Measurements from ENCODE around the gene RDH5. TPM values are rescaled to one million over a fixed set of nuclear protein-coding genes. Genes with fewer than 3 reads are reported as not detected.

RDH5 gene
- total RNA-seq, 1 donor from 2014 or later, result 16.5 TPM

DNA sequence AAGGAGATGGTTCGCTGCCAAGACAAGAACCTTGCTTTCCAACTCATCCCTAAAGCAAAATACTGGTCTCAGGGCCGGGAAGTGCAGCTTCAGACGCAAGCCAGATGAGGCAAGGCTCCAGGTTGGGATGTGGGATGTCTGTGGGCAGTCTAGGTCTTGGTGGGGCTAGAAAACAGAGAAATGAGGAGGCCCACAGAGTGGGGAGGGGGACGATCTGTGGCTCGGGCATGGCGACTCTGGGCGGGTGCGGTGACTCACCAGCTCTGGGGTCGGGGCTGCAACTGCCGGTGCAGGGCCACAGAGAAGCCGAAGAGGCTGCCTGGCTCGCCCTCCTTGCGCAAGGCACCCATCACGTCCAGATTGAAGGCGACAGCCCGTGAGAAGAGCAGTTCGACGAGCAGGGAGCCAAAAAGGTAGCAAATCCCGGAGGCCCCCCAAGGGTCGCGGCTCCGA is 12.9 kb upstream of the RDH5 start:
- peak overlapping the region; percentile 86 for H3K4me3 Mint-ChIP-seq
- intact Hi-C loops (cut with micrococcal nuclease), result loop anchor here (2.0 kb wide), 2 partner anchors 24 to 34 kb away; no protein-coding TSS in a partner anchor
- H3K27ac Mint-ChIP-seq, result no peak overlapping the region
- ATAC-seq (ENCODE audit: low read depth) (peak; percentile 32), DNase-seq (no peak)
- H3K36me3 Mint-ChIP-seq (ENCODE audit: low read depth), result no peaks in the 10 kb centered on the region
- TF ChIP-seq, protein P1, sequence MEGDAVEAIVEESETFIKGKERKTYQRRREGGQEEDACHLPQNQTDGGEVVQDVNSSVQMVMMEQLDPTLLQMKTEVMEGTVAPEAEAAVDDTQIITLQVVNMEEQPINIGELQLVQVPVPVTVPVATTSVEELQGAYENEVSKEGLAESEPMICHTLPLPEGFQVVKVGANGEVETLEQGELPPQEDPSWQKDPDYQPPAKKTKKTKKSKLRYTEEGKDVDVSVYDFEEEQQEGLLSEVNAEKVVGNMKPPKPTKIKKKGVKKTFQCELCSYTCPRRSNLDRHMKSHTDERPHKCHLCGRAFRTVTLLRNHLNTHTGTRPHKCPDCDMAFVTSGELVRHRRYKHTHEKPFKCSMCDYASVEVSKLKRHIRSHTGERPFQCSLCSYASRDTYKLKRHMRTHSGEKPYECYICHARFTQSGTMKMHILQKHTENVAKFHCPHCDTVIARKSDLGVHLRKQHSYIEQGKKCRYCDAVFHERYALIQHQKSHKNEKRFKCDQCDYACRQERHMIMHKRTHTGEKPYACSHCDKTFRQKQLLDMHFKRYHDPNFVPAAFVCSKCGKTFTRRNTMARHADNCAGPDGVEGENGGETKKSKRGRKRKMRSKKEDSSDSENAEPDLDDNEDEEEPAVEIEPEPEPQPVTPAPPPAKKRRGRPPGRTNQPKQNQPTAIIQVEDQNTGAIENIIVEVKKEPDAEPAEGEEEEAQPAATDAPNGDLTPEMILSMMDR (IDR thresholded peaks at IDR 0.05), result no peak
- peaks cover 23% of the 10 kb centered on the region for H3K4me1 Mint-ChIP-seq
- CTCF ChIA-PET, result interaction anchor here (0.7 to 1.9 kb wide), 3 partner anchors 9 to 61 kb away, joined by 3 to 4 read pairs (median 4); partner anchors contain the start of gene BLOC1S1
- H3K27me3 Mint-ChIP-seq, result peaks cover 4% of the 10 kb centered on the region
- POLR2A ChIA-PET, result interaction anchor here (0.5 to 1.8 kb wide), 5 partner anchors 9 to 1405 kb away, joined by 3 to 9 read pairs (median 3); partner anchors contain the start of gene BLOC1S1
- no peaks in the 10 kb centered on the region for H3K9me3 Mint-ChIP-seq

DNA sequence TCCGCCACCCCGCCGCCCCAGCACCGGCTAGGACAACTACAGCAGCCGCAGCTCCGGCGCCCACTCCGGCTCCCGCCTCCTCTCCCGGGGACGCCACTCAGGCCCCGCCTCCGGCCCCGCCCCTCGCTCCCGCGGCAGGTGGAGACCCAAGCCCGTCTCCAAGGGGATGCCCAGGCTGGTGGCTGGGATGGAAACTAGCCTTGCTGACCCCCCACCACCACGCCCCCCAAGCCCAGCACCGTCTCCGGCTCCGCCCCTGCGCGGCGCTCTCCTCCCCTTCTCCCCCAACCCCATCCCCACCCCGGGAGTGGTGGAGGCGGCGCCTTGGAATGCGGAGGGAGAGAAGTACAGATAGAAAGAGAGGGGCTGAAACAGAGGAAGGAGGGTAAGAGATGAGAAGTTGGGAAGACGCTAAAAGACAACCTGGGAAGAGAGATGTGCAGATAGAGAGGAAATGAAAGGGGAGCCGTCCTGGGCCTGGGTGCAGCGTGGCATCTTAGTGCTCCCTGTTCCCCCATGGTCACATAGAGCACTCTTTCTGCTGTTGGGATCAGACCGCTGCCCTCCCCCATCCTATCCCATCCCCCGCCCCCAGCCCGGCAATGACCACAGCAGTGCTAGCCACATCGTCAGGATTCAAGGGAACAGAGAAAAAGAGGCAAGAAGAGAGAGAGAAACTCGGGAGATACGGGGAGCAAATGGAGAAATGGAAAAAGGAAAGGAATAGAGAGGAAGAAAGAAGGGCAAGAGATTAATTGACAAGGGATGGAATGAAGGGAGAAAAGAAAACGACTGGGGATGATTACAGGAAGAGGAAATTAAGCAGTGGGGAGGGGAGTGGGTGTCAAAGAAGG is 12.1 kb upstream of the RDH5 start, which contains the start of gene ITGA7:
TSS of gene ITGA7 (minus strand) at position 64 of the 854 bp plus-strand sequence. CDS start 222 bp downstream, outside the sequence.
- ChIA-PET CTCF (no interaction called here), POLR2A (interaction anchor here (0.5 to 1.8 kb wide), 5 partner anchors 8 to 1404 kb away, joined by 3 to 9 read pairs (median 3); partner anchors contain the start of gene BLOC1S1)
- ATAC-seq (ENCODE audit: low read depth) (peak; percentile 89), DNase-seq (peak; percentile 64)
- Mint-ChIP-seq H3K9me3 (no peaks in the 10 kb centered on the region), H3K27me3 (peaks cover 4% of the 10 kb centered on the region), H3K36me3 (ENCODE audit: low read depth) (no peaks in the 10 kb centered on the region), H3K27ac (no peak within 1 kb of the TSS), H3K4me3 (peak within 1 kb of the TSS; percentile 86), H3K4me1 (peaks cover 23% of the 10 kb centered on the region)
- intact Hi-C loops (cut with micrococcal nuclease), result loop anchor here (2.0 kb wide), 2 partner anchors 25 to 35 kb away; no protein-coding TSS in a partner anchor
- TF ChIP-seq, protein P1 (IDR thresholded peaks at IDR 0.05), result no peak

DNA sequence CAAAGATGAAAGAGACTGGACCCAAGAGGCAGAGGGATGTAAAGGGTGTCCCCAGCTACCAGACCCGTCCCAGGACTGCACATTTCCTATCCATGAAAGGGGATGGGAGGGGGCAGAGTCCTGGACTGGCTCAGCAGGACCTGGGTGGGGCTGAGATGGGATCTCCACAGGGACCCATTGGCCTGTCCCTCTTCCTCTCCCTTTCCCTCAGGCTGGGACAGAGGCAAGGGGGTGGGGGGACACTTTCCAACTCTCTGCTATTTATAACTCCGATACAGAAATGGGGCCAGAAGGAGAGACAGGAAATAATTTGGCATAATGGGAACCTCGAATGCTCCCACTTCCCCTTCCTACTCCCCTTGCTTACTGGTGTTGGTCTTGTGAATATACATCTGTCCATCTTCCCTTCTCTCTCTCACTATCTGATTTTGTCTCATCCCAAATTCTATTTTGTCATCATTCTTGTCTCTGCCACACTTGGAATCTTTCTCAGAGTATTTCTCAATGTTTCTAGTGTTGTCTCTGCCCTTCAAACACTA is 11.4 kb upstream of the RDH5 start:
- H3K36me3 Mint-ChIP-seq (ENCODE audit: low read depth), result no peaks in the 10 kb centered on the region
- H3K27ac Mint-ChIP-seq, result no peak overlapping the region
- ChIA-PET CTCF (no interaction called here), POLR2A (no interaction called here)
- H3K27me3 Mint-ChIP-seq, result peaks cover 4% of the 10 kb centered on the region
- ATAC-seq (ENCODE audit: low read depth) (no peak), DNase-seq (no peak)
- TF ChIP-seq, protein P1 (IDR thresholded peaks at IDR 0.05), result no peak
- peaks cover 23% of the 10 kb centered on the region for H3K4me1 Mint-ChIP-seq
- no peaks in the 10 kb centered on the region for H3K9me3 Mint-ChIP-seq
- intact Hi-C loops (cut with micrococcal nuclease), result no loop called here
- peak overlapping the region; percentile 86 for H3K4me3 Mint-ChIP-seq

DNA sequence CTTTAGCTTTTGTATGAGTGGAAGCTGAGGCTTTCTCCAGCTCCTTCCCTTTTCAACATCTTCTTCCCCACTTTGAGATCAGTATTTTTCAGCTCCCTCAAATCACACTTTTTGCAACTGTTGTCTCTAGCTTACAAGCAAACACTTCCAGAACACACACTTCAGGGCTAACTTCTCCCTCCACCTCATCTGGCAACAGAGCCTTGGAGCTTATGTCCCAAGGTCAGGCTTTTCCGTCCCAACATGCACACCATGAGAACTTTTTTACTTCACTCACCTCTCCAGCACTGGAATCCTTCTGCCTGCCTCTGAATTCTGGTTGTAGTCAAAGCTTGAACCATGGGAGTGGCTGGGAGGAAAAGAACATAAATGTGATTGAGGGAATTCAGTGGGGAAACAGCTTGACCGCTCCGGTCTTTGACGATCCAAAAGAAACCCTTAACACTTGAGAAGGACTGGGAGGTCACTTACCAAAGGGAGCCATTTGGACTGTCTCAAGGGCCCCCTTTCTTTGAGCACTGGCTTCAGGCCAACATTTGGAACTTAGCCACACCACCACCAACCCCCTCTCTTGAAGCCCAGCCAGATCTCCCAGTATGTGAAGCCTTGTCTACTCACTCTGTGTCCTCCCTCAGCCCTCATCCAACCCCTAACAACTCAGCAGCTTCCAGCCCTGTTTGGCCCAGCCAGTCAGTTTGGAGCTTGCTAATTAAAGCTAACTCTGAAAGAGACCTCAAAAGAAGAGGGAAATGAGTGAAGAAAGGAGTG is 8.2 kb upstream of the RDH5 start:
- H3K9me3 Mint-ChIP-seq, result no peaks in the 10 kb centered on the region
- no peak overlapping the region for H3K4me3 Mint-ChIP-seq
- ChIA-PET POLR2A (interaction anchor here (0.6 to 1.1 kb wide), 2 partner anchors 32 to 295 kb away, joined by 3 read pairs; no protein-coding TSS in a partner anchor), CTCF (no interaction called here)
- no peak overlapping the region for H3K27ac Mint-ChIP-seq
- peaks cover 4% of the 10 kb centered on the region for H3K36me3 Mint-ChIP-seq (ENCODE audit: low read depth)
- intact Hi-C loops (cut with micrococcal nuclease), result no loop called here
- no peak for DNase-seq
- peaks cover 36% of the 10 kb centered on the region for H3K4me1 Mint-ChIP-seq
- no peak for ATAC-seq (ENCODE audit: low read depth)
- peaks cover 6% of the 10 kb centered on the region for H3K27me3 Mint-ChIP-seq
- TF ChIP-seq, protein P1 (IDR thresholded peaks at IDR 0.05), result no peak
